HG03439 (cell line): ENCODE data around the gene BEND6.

Source experiments
- ATAC-seq: cut with Tn5 transposase; IDR thresholded peaks from one replicate; pipeline ENCODE4 v1.9.1; 2021; ENCODE audit warnings: mild to moderate bottlenecking, moderate library complexity; ENCODE audit not compliant: unreplicated experiment

The BEND6 gene

DNA sequence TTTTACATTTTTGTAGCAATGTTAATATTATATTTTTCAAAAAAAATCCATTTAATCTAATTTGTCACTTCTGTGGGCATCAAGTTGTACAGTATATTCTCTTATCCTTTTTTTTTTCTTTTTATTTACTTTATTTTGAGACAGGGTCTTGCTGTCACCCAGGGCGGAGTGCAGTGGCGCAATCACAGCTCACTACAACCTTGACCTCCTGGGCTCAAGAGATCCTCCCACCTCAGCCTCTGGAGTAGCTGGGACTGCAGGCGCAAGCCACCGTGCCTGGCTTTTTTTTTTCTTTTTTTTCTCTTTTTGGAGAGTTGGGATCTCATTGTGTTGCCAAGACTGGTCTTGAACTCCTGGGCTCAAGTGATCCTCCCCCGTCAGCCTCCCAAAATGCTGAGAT, 14.4 kb upstream of the BEND6 start:
- ATAC-seq = no peak

DNA sequence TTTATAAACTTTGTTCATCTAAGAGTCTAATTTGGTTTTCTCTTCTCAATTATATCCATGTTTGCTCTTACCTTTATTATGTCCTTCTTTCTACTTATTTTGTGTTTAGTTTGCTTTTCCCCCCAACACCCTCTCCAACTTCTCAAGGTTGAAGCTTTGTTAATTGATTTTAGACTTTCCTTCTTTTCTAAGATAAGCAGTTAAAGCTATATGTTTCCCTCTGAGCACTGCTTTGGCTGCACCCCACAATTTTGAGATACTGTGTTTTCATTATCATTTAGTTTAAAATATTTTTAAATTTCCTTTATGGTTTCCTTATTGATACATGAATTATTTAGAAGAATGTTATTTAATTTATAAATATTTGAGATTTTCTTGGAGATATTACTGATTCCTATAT, 13.9 kb upstream of the BEND6 start:
- no peak for ATAC-seq

GRCh38 chr6:56944661-56945060, 10.2 kb upstream of the BEND6 start:
- ATAC-seq = no peak

DNA sequence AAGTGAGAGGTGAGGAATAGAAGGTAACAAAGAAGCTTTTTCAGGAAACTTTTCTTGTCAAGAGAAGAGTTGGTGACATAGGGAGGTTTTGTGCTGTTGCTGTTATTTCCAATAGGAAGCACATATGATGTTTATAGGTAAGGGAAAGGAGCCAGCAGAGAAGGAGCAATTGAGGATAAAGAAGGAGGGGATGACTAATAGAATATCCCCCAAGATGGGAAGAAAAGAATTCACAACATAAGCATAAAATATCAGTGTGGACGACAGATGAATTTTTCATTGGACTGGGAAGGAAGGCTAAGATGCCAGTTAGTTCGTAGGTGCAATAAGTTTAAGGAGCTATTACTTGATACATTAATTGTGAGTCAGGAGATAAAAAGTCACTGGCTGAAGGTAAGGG, 8.5 kb upstream of the BEND6 start:
- ATAC-seq = no peak

GRCh38 chr6:56947924-56948323, 7.0 kb upstream of the BEND6 start:
- ATAC-seq = no peak

- no peak for ATAC-seq
Measured at GRCh38 chr6:56949265-56949664, 5.6 kb upstream of the BEND6 start.

DNA sequence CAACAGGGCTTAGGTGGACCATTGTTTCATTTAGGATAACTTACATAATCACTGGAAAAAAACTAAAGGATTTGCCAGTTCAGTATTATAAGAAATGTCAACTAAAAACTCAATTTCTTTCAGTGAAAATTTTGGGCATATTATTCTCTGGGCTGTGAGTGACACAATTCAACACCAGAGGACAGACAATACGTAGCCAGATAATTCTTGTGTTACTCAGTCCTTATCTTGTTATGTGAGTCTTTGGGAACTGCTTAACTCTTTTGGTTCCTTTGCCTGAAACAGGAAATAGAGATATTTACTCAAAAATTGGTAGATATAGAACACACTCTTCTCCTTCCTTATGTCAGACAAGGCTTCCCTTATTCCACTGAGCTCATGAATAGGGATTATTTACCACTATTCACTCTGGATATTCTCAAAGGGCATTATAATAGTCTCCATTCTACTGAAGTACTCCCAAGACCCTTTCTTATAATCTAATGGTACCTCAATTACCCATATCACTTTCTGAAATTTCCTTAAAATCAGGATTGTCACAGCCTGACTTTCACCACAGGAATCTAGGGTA, 4.9 kb upstream of the BEND6 start:
- no peak for ATAC-seq

- no peak for ATAC-seq
Measured at GRCh38 chr6:56951049-56951831, 3.7 kb upstream of the BEND6 start.

- peak; percentile 3 for ATAC-seq
Measured at GRCh38 chr6:56953597-56954402, 1.1 kb upstream of the BEND6 start.

- peak; percentile 73 for ATAC-seq
Measured at GRCh38 chr6:56955171-56956155, 556 bp downstream of the BEND6 start.

DNA sequence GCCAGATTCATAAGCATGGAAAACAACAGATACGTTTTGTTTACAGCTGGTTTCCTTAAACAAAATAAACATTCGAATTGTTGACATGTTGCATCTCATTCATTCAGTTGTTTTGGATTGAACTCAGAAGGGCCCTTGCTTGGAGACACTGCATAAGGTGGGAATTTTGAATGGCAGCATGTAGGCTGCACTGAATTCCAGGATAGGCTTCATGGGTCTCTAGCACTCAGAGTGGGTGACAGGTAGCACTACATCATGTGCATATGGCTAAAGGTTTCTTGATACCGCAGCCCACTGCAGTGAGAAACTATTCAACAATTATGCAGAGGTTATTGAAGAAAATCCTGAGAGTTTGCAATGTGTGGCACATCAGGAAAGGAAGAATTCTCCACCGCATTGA, 1.6 kb downstream of the BEND6 start:
- ATAC-seq = no peak

DNA sequence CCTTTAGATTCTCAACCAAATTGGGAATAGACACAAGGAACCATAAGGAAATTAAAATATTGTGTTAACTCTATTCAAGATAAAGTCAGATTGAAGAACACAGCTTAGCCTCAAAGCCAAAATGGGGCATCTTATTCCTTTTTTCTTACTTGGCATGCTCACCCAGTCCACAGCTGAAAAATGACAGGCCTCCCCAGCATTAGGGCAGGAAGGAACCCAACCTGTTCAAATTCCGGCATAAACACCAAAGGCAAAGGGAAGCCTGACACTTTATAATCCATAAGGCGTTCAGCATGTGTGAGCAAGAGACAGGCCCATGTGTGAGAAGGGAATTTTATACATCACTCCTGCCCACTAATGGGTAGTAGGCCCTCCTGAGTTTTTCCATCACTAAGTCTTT, 2.9 kb downstream of the BEND6 start:
- no peak for ATAC-seq

DNA sequence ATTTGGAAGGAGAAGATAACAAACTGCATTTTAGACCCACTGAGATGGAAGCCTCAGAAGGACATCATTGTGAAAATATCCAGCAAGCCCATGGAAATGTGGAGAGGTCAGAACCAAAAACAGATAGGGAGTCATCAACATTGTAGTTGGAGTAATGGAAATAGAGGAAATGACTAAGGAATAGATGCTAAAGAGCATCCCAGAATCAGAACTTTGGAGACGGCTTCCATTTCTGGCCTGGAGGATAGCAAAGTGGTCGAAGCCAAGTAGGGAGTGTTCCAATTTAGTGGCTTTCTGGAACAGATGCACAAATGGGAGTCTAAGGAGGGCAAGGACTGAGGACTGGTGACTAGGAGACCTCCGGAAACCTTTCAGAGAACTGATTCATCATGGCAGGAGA, 3.6 kb downstream of the BEND6 start:
- ATAC-seq = no peak

GRCh38 chr6:56959094-56959493, 4.2 kb downstream of the BEND6 start:
- ATAC-seq = no peak

DNA sequence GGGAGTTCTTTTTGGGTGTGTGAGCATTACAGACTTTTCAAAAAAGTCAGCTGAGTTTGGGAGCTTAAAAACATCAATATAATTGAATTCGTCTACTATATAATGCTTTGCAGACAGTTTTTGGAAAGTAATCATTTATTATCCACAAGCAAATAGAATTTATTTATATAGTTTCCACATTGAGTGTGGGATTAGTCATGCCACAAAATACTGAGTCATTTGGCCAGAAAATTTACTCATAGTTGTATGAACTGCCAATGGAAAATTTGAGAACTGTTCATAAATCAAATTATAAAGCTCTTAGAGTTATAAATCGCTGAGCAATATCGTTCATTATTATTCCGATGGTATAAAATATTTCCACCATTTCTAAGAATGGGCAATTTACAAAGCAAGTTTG, 5.0 kb downstream of the BEND6 start:
- ATAC-seq = no peak

GRCh38 chr6:56961151-56961550, 6.2 kb downstream of the BEND6 start:
- ATAC-seq = no peak

- no peak for ATAC-seq
Measured at GRCh38 chr6:56962441-56962840, 7.5 kb downstream of the BEND6 start.

- no peak for ATAC-seq
Measured at GRCh38 chr6:56963043-56963442, 8.1 kb downstream of the BEND6 start.

GRCh38 chr6:56963793-56964192, 8.9 kb downstream of the BEND6 start:
- no peak for ATAC-seq

- ATAC-seq = no peak
Measured at GRCh38 chr6:56965126-56965525, 10.2 kb downstream of the BEND6 start.

DNA sequence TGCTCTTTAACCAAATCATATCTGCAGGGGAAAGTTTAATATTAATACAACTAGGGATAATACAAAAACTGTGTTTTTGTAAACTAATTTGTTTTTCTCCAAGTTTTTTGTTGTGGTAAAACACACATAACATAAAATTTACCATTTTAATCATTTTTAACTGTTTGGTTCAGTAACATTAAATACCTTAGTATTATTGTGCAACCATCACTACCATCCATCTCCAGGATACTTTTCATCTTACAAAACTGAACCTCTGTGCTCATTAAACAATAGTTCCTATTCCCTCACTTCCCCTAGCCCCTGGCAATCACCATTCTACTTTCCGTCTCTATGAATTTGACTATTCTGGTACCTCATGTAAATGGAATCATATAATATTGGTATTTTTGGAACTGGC, 15.9 kb downstream of the BEND6 start:
- ATAC-seq = no peak
